ENCODE data around the gene WWOX.
A peak's percentile ranks its signal among the peaks of the same experiment; 100 is the strongest.

Gene WWOX

GRCh38 chr16:78499399-78499798 is 399.9 kb downstream of the WWOX start:
- Histone ChIP-seq H3K4ac (ENCODE audit: low read depth, low read length) (no peak overlapping the region), H2AFZ (ENCODE audit: insufficient read depth, low read length, poor library complexity) (no peak overlapping the region), H4K8ac (ENCODE audit: low read depth, low read length) (no peak overlapping the region), H3K9me3 (ENCODE audit: insufficient read depth, low read depth, low read length) (no peaks in the 10 kb centered on the region), H3K79me2 (ENCODE audit: control insufficient read depth, insufficient read depth, low read length, poor library complexity) (no peaks in the 10 kb centered on the region), H3K23ac (ENCODE audit: low read length) (no peak overlapping the region), H3K9ac (ENCODE audit: low read length) (no peak overlapping the region), H2AK5ac (ENCODE audit: low read length) (no peak overlapping the region), H3K4me1 (ENCODE audit: control insufficient read depth in 1 of 2, insufficient read depth in 2 of 2, low read length in 2 of 2) (no peaks in the 10 kb centered on the region), H3K27ac (ENCODE audit: low read depth, low read length) (no peak overlapping the region), H3K36me3 (ENCODE audit: control insufficient read depth in 1 of 2, insufficient read depth in 2 of 2, low read length in 2 of 2) (no peaks in the 10 kb centered on the region), H4K91ac (ENCODE audit: low read depth, low read length) (no peak overlapping the region), H3K4me3 (ENCODE audit: low read depth, low read length) (no peak overlapping the region), H3K79me1 (ENCODE audit: low read length) (peaks cover 2% of the 10 kb centered on the region), H3K4me2 (ENCODE audit: low read length) (no peak overlapping the region), H2BK12ac (ENCODE audit: low read length) (no peak overlapping the region), H4K12ac (ENCODE audit: low read depth, low read length) (no peak overlapping the region), H3K14ac (ENCODE audit: low read length) (no peak overlapping the region), H2BK5ac (ENCODE audit: low read depth, low read length, poor library complexity) (no peak overlapping the region), H2BK120ac (ENCODE audit: insufficient read depth, low read length, poor library complexity) (no peak overlapping the region), H3K27me3 (ENCODE audit: insufficient read depth, low read length) (no peaks in the 10 kb centered on the region), H3K18ac (ENCODE audit: low read length) (no peak overlapping the region)
- DNase-seq = no peak
- WGBS (ENCODE audit: extremely low coverage, insufficient coverage, insufficient read length) = no CpG with 5 or more reads among the region's 10 CpGs

- Histone ChIP-seq H3K4me1 (ENCODE audit: control insufficient read depth in 1 of 2, insufficient read depth in 2 of 2, low read length in 2 of 2) (peaks cover 0 to under 1% of the 10 kb centered on the region in 2 experiments), H3K79me1 (ENCODE audit: low read length) (peaks cover 9% of the 10 kb centered on the region), H3K4me3 (ENCODE audit: low read depth, low read length) (no peak overlapping the region), H3K23ac (ENCODE audit: low read length) (no peak overlapping the region), H4K8ac (ENCODE audit: low read depth, low read length) (no peak overlapping the region), H3K4ac (ENCODE audit: low read depth, low read length) (no peak overlapping the region), H4K91ac (ENCODE audit: low read depth, low read length) (peak overlapping the region; percentile 31), H3K79me2 (ENCODE audit: control insufficient read depth, insufficient read depth, low read length, poor library complexity) (no peaks in the 10 kb centered on the region), H3K18ac (ENCODE audit: low read length) (no peak overlapping the region), H2AFZ (ENCODE audit: insufficient read depth, low read length, poor library complexity) (no peak overlapping the region), H3K9me3 (ENCODE audit: insufficient read depth, low read depth, low read length) (no peaks in the 10 kb centered on the region), H3K36me3 (ENCODE audit: control insufficient read depth in 1 of 2, insufficient read depth in 2 of 2, low read length in 2 of 2) (no peaks in the 10 kb centered on the region), H2BK12ac (ENCODE audit: low read length) (no peak overlapping the region), H2AK5ac (ENCODE audit: low read length) (no peak overlapping the region), H3K4me2 (ENCODE audit: low read length) (no peak overlapping the region), H4K12ac (ENCODE audit: low read depth, low read length) (no peak overlapping the region), H3K27me3 (ENCODE audit: insufficient read depth, low read length) (no peaks in the 10 kb centered on the region), H3K27ac (ENCODE audit: low read depth, low read length) (no peak overlapping the region), H3K14ac (ENCODE audit: low read length) (no peak overlapping the region), H2BK5ac (ENCODE audit: low read depth, low read length, poor library complexity) (no peak overlapping the region), H3K9ac (ENCODE audit: low read length) (no peak overlapping the region), H2BK120ac (ENCODE audit: insufficient read depth, low read length, poor library complexity) (no peak overlapping the region)
- no peak for DNase-seq
- no CpG with 5 or more reads among the region's 8 CpGs for WGBS (ENCODE audit: extremely low coverage, insufficient coverage, insufficient read length)
Measured at GRCh38 chr16:78500659-78501270, 401.3 kb downstream of the WWOX start.

- no peak overlapping the region for H4K12ac ChIP-seq (ENCODE audit: low read depth, low read length)
- no peak overlapping the region for H3K27ac ChIP-seq (ENCODE audit: low read depth, low read length)
- no peak overlapping the region for H3K4me2 ChIP-seq (ENCODE audit: low read length)
- peaks cover 0 to 2% of the 10 kb centered on the region in 2 experiments for H3K4me1 ChIP-seq (ENCODE audit: control insufficient read depth in 1 of 2, insufficient read depth in 2 of 2, low read length in 2 of 2)
- no peaks in the 10 kb centered on the region for H3K9me3 ChIP-seq (ENCODE audit: insufficient read depth, low read depth, low read length)
- H2BK5ac ChIP-seq (ENCODE audit: low read depth, low read length, poor library complexity) = no peak overlapping the region
- no CpG with 5 or more reads among the region's 8 CpGs for WGBS (ENCODE audit: extremely low coverage, insufficient coverage, insufficient read length)
- no peaks in the 10 kb centered on the region for H3K36me3 ChIP-seq (ENCODE audit: control insufficient read depth in 1 of 2, insufficient read depth in 2 of 2, low read length in 2 of 2)
- no peak overlapping the region for H2BK12ac ChIP-seq (ENCODE audit: low read length)
- H2BK120ac ChIP-seq (ENCODE audit: insufficient read depth, low read length, poor library complexity) = no peak overlapping the region
- no peaks in the 10 kb centered on the region for H3K79me2 ChIP-seq (ENCODE audit: control insufficient read depth, insufficient read depth, low read length, poor library complexity)
- H3K23ac ChIP-seq (ENCODE audit: low read length) = no peak overlapping the region
- no peaks in the 10 kb centered on the region for H3K27me3 ChIP-seq (ENCODE audit: insufficient read depth, low read length)
- H2AK5ac ChIP-seq (ENCODE audit: low read length) = no peak overlapping the region
- H3K4me3 ChIP-seq (ENCODE audit: low read depth, low read length) = no peak overlapping the region
- no peak overlapping the region for H4K8ac ChIP-seq (ENCODE audit: low read depth, low read length)
- no peak overlapping the region for H3K14ac ChIP-seq (ENCODE audit: low read length)
- no peak overlapping the region for H3K9ac ChIP-seq (ENCODE audit: low read length)
- H3K4ac ChIP-seq (ENCODE audit: low read depth, low read length) = no peak overlapping the region
- peak overlapping the region; percentile 0 for H4K91ac ChIP-seq (ENCODE audit: low read depth, low read length)
- no peak overlapping the region for H2AFZ ChIP-seq (ENCODE audit: insufficient read depth, low read length, poor library complexity)
- H3K79me1 ChIP-seq (ENCODE audit: low read length) = peaks cover 13% of the 10 kb centered on the region
- H3K18ac ChIP-seq (ENCODE audit: low read length) = no peak overlapping the region
- DNase-seq = no peak
Measured at GRCh38 chr16:78501744-78502143, 402.3 kb downstream of the WWOX start.

- H3K18ac ChIP-seq (ENCODE audit: low read length) = no peak overlapping the region
- H3K27me3 ChIP-seq (ENCODE audit: insufficient read depth, low read length) = no peaks in the 10 kb centered on the region
- H4K91ac ChIP-seq (ENCODE audit: low read depth, low read length) = peak overlapping the region; percentile 63
- peak overlapping the region; percentile 91 for H2BK12ac ChIP-seq (ENCODE audit: low read length)
- peaks cover 14% of the 10 kb centered on the region for H3K79me1 ChIP-seq (ENCODE audit: low read length)
- peak overlapping the region; percentile 9 for H3K9ac ChIP-seq (ENCODE audit: low read length)
- H2BK5ac ChIP-seq (ENCODE audit: low read depth, low read length, poor library complexity) = peak overlapping the region; percentile 52
- no peaks in the 10 kb centered on the region for H3K36me3 ChIP-seq (ENCODE audit: control insufficient read depth in 1 of 2, insufficient read depth in 2 of 2, low read length in 2 of 2)
- H3K4me3 ChIP-seq (ENCODE audit: low read depth, low read length) = no peak overlapping the region
- no CpG with 5 or more reads among the region's 10 CpGs for WGBS (ENCODE audit: extremely low coverage, insufficient coverage, insufficient read length)
- H2AK5ac ChIP-seq (ENCODE audit: low read length) = peak overlapping the region; percentile 12
- H4K12ac ChIP-seq (ENCODE audit: low read depth, low read length) = no peak overlapping the region
- H3K27ac ChIP-seq (ENCODE audit: low read depth, low read length) = no peak overlapping the region
- H3K4me2 ChIP-seq (ENCODE audit: low read length) = no peak overlapping the region
- no peak for DNase-seq
- no peak overlapping the region for H3K23ac ChIP-seq (ENCODE audit: low read length)
- H3K4me1 ChIP-seq (ENCODE audit: control insufficient read depth in 1 of 2, insufficient read depth in 2 of 2, low read length in 2 of 2) = peaks cover 0 to 2% of the 10 kb centered on the region in 2 experiments
- H3K79me2 ChIP-seq (ENCODE audit: control insufficient read depth, insufficient read depth, low read length, poor library complexity) = no peaks in the 10 kb centered on the region
- no peak overlapping the region for H2AFZ ChIP-seq (ENCODE audit: insufficient read depth, low read length, poor library complexity)
- no peak overlapping the region for H3K4ac ChIP-seq (ENCODE audit: low read depth, low read length)
- peak overlapping the region; percentile 37 for H2BK120ac ChIP-seq (ENCODE audit: insufficient read depth, low read length, poor library complexity)
- no peaks in the 10 kb centered on the region for H3K9me3 ChIP-seq (ENCODE audit: insufficient read depth, low read depth, low read length)
- H4K8ac ChIP-seq (ENCODE audit: low read depth, low read length) = no peak overlapping the region
- H3K14ac ChIP-seq (ENCODE audit: low read length) = no peak overlapping the region
Measured at GRCh38 chr16:78502812-78503350, 403.4 kb downstream of the WWOX start.
